ENCODE measurements around the gene ADARB2.

The ADARB2 gene

DNA sequence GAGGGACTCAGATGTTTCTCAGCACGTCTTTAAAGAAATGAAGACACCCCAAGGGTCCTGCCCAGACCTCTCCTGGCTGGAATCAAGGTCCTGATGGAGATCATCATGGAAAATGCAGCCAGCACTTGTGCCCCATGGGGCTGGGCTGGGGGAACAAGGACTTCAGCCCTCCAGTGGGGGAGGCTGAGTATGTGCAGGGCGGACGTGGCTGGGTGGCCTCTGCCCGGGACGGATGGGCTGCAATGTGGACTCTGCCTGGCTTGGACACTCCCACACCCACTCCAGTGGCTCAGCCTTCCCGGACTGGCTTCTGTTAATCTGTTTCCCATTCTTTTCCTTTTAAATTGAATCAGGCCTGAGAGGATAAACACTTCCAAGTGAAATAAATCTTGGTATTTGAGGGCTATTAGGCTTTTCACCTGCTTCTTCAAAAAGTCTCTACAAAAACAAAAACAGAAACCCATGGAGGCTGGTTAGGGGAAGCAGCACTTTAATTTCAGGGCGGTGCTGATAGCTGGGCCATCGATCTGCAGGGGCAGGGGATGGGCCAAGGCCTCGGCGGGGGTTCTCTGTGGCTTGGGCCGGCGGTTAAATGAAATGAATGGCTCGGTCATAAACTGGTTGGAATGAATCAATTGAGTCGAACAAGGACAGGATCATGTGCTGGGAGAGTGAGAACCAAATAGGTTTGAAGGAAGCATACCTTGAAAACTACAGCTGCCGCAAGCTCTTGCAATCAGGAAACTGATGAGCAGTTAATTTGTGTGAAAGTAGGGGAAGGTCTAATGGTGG, 51.4 kb downstream of the ADARB2 start:
- DNase-seq (ENCODE audit: low read depth) = no peak

- no peak for DNase-seq (ENCODE audit: low read depth)
These were observed 52.3 kb downstream of the ADARB2 start for GRCh38 chr10:1684991-1685390.

DNA sequence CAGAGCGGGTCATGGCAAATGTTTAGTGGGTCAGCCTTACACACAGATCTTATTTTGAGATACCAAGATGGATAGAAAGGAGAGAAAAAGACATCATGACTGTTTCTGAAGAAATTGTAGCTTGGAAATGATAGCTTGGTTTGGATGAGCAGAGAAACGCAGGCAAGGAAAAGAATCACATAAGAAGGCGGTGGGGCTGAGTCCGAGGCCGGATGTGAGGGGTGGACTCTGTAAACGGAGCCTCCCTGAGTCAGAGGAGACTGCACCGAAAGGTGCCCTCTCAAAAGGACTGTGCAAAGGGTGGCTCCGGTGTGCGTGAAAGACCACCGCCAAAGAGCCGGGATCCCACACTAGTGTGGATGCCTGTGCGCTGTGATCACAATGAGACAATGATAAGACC, 53.7 kb downstream of the ADARB2 start:
- DNase-seq (ENCODE audit: low read depth) = no peak

- DNase-seq (ENCODE audit: low read depth) = no peak
These were observed 57.3 kb downstream of the ADARB2 start for GRCh38 chr10:1679821-1680650.

DNA sequence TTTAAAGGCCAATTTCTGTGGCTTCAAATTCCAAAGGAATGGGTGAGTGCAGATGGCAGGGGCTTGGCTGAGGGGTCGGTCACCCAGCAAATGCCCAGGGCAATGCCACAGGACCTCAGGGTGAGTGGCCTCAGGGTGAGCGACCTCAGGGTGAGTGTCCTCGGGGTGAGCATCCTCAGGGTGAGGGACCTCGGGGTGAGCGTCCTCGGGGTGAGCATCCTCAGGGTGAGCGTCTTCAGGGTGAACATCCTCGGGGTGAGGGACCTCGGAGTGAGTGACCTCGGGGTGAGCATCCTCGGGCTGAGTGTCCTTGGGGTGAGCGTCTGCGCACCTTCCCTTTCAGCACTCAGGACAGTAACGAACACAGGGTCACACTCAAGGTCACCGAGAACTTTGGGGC, 59.2 kb downstream of the ADARB2 start:
- no peak for DNase-seq (ENCODE audit: low read depth)

- DNase-seq (ENCODE audit: low read depth) = no peak
These were observed 59.9 kb downstream of the ADARB2 start for GRCh38 chr10:1677307-1677939.

DNA sequence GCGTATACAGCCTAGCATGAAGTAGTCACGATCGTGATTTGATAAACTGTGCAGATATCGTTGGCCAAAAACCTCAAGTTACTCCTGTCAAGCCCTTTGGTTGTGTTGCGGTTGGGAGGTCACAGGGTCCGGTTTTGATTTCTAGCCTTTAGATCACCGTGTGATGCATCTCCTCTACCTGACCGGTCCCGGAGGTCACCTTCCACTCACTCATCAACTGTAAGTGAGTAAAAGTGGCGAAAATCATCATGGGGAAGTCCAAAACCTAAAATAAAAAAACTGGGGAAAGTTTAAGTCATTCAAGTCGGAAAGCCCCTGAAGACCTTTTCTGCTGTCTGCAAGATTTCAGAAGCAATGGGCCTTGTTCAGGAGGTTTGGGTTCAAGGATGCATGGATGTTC, 62.8 kb downstream of the ADARB2 start:
- no peak for DNase-seq (ENCODE audit: low read depth)

GRCh38 chr10:1673568-1674345, 63.6 kb downstream of the ADARB2 start:
- DNase-seq (ENCODE audit: low read depth) = no peak

- DNase-seq (ENCODE audit: low read depth) = no peak
These were observed 65.1 kb downstream of the ADARB2 start for GRCh38 chr10:1672001-1672781.

GRCh38 chr10:1671366-1672000, 65.8 kb downstream of the ADARB2 start:
- no peak for DNase-seq (ENCODE audit: low read depth)

GRCh38 chr10:1670541-1671365, 66.6 kb downstream of the ADARB2 start:
- no peak for DNase-seq (ENCODE audit: low read depth)

DNA sequence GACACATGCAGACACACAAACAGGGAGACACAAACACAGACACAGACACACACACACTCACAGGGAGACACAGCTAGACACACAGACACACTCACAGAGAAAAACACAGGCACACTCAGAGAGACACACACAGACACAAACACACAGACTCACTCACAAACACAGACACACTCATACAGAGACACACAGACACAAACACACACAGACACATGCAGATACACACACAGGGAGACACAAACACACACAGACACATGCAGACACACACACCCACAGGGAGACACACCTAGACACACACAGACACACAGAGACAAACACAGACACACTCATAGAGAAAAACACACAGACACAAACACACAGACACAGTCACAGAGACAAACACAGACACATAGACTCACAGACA, 67.9 kb downstream of the ADARB2 start:
- DNase-seq (ENCODE audit: low read depth) = no peak

DNA sequence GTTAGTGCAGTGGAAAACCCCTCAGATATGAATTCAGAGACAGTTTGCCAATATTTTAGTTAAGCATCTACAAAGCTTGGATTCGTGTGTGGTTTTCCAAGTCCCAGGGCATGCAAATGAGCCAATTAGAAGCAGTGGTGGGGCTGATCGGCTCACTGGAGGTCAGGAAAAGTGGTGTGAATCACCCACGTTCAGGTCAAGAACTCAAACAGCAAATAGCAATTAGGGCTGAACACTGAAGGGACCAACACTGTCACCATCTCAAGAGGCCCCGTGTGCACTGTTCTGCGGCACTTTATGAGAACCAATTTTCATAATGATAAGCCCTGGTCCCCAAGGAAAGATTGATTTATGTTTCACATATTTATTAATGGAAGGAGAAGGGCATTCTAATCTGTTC, 68.9 kb downstream of the ADARB2 start:
- no peak for DNase-seq (ENCODE audit: low read depth)

DNA sequence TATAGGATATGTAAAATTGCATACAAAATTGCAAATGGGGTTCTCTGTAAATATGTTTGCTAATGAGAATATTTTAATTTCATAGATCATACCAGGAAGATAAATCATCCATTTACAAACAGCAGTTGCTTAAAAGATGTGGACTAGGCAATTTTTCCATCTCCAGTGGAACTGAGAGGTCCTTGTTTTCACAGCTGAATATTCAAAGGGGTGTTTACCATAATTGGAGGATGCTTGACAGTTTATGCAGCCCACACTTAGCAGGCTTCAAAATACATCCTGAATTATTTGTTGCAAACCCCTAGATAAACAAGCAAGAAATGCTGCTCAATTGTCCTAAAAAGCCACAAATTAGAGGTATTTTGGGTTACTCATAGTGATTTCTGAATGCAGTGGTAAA, 69.9 kb downstream of the ADARB2 start:
- DNase-seq (ENCODE audit: low read depth) = no peak

- DNase-seq (ENCODE audit: low read depth) = no peak
These were observed 71.2 kb downstream of the ADARB2 start for GRCh38 chr10:1666147-1666546.

GRCh38 chr10:1665681-1666080, 71.6 kb downstream of the ADARB2 start:
- DNase-seq (ENCODE audit: low read depth) = no peak

- DNase-seq (ENCODE audit: low read depth) = no peak
These were observed 72.2 kb downstream of the ADARB2 start for GRCh38 chr10:1665021-1665661.

DNA sequence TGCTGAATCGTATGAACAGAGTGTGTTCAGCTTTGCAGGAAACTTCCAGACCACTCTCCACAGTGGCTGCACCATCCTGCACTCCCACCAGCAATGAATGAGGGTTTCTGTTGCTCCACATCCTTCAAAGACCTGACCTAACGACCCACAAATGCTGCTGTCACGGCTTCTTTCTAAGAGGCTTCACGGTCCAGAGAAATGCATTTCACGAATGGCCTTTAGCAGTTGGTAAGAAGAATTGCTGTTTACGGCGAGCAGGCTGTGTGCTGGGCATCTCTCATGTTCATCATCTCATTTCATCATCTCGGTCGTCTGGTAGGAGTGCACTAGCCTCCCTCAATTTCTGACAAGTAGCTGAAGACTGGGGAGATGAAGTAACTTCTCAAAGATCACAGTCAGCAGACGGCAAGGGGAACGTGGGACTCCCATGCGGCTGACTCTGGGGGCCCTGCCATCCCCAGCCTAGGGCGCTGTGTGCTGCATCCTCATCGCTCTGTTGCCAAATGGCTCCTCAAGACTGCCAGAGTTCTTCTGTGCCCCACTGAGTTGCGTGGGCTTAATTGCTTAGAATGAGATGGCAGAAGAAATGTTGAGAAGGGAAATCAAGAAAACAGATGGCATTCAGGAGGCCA, 72.9 kb downstream of the ADARB2 start:
- no peak for DNase-seq (ENCODE audit: low read depth)

- DNase-seq (ENCODE audit: low read depth) = no peak
These were observed 74.1 kb downstream of the ADARB2 start for GRCh38 chr10:1663226-1663625.
